ENCODE measurements around the gene EXOSC7.

The EXOSC7 gene

DNA sequence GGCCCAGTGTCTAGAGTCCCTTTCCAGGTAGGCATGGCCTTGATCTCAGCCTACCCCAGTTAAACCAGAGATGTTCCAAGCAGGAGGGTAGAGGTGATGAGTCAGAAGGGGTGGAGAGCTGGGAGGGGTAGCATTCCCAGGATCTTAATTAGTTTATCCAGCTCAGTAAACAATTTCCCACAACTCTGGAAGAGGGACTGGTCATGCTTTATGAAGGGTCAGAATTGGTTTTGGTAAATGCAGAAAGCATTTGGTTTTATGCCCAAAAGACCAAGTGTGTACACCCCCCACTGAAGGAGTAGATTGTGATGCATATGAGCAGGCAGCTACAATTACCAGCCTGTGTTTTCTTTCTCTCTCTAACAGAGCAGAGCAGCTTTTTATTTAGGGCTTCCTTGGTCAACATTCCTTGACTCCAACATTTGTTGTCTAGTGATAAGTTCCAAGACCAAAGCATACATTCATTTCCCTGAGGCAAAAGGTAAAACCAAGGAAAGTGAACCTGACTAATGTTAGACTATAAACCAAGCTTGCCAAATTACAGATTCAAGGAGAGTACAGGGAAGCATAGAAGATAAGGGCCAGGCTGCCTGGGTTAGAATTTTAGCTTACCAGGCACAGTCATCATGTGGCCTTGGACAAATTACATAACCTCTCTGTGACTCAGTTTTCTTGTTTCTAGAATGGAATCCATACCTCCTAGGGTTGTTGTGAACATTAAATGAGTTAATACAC is 17.6 kb downstream of the EXOSC7 start:
- peak; percentile 85 for DNase-seq (ENCODE audit: low spot score)

DNA sequence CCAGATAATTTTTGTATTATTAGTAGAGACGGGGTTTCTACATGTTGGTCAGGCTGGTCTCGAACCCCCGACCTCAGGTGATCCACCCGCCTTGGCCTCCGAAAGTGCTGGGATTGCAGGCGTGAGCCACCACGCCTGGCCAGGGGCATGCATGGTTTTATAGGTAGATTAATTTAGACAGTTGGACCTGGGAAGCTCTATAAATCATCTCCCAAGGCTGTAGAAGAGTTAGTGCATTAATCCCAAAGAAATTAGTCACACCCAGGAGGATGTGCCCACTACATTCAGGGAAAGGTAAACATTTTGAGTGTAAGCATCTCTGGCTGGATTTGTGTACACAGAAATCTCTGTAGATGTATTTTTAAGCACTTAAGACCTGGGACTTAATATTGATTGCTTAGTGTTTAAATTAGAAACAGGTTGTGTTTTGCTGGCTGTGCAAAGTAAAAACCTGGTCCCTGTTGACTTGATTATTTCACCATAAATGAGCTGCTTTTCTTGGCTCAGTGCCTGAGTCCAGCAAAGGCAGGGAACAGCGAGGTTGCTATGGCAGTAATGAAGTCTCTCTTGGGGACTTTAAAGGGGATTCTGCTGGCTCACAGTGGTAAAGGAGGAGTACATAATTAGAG is 19.2 kb downstream of the EXOSC7 start:
- DNase-seq (ENCODE audit: low spot score) = peak; percentile 62

DNA sequence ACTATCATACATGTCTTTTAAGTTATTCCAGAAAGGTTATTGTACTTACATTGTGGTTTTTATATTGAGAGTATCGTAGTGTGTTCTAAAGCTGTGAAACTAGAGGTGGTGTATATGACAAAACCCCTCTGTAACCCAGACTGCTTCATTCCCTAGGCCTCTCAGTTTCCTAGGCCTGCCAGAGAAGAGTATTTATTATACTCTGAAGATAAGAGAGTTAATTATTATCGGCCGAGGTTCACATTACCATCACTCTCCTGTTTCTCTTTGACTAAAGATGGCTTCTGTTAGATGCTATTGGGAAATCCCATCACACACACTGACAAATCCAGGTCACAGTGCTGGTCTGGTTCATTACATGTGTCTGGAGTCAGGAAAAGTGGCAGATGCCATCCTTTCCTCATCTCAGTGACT is 20.5 kb downstream of the EXOSC7 start:
- DNase-seq (ENCODE audit: low spot score) = no peak

DNA sequence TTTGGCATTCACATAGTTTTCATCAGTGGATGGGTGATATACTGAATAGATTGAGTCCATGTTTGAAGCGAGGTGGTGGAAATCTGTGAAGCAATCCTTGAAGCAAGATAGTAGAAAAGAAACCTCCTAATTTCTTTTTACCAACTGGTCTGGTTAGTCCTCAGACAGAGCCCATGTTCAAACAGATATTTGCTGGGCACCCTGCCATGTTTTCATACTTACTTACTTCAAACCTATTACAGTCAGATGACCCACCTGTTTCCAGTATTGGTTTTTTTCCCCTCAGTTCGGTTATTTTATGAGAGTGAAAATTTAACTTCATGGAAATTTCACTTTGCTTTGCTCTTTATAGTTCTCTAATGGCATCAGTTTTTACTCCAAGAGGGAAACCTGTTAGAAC is 23.7 kb downstream of the EXOSC7 start:
- DNase-seq (ENCODE audit: low spot score) = no peak

DNA sequence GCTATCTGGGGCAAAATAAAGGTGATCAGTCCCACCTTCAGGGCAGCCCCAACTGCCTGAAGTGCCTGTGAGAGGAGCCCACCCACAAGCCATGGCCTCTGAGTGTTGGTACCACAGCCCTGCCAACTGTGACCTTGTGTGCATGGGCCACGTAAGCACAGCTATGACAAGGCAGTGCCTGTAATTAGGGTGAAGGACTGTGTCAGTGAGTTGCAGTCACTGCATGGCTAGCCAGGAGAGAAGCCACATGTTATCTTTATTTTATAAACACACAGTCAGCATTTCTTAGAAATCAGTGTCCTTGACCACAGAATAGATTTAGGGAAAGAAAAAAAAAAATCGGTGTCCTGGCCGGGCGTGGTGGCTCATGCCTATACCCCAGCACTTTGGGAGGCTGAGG is 24.8 kb downstream of the EXOSC7 start:
- DNase-seq (ENCODE audit: low spot score) = no peak

DNA sequence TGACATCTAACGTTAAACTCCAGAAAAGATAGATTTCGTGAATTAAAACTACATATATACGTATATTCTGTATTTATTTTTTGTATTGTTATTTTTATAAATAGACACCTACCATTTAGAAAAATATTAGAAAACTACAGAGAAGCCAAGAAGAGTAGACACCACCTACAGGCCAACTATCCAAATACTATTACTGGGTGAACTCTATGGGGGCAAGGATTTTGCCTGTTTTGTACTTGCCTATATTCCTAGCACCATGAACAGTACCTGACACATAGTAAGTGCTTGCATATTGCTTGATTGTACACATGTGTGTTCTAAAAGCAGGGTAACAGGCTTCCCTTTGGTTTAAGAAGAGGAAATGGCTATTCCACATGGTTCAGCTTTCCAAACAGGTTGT is 25.7 kb downstream of the EXOSC7 start:
- DNase-seq (ENCODE audit: low spot score) = no peak

DNA sequence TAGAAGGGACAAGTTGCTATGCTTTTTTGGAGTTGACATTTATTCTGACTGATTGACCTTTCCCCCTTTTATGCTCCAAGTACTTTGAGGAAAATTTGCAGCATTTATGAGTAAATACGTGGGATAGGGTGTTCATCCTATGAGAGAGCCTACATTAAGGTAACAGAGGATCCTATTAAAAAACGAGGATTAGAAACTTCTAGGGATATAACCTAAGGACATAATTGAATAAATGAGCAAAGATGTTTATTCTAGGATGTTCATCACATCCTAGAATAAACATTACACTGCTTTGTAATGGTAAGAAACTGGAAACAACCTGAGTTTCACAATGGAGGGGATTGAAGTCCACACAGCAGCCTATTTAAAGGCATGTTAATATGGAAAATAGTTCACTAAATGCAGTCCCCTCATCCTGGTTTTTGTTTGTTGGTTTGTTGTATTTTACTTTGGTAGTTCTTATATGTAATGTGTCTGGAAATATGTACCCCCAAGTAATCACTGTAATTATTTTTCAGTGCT is 26.2 kb downstream of the EXOSC7 start:
- DNase-seq (ENCODE audit: low spot score) = no peak

DNA sequence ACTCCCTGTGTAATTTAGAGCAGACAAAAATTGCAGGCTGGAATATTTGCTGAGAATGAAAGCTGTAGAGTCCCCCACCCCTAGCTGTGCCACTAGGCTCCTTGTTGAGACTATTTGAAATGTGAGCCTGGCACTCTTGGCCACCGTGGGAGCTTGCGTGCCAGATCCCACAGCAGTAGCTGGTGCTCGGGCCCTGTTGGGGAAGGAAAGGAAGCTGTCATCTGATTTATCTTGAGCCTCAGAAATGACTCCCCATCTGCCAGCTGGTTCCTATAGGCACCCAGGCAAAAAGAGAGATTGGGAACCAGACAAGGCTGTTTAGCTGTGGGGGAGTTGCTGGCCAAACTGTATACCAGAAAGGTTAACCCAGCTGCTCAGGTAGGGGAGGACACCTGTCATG is 26.7 kb downstream of the EXOSC7 start:
- DNase-seq (ENCODE audit: low spot score) = no peak

DNA sequence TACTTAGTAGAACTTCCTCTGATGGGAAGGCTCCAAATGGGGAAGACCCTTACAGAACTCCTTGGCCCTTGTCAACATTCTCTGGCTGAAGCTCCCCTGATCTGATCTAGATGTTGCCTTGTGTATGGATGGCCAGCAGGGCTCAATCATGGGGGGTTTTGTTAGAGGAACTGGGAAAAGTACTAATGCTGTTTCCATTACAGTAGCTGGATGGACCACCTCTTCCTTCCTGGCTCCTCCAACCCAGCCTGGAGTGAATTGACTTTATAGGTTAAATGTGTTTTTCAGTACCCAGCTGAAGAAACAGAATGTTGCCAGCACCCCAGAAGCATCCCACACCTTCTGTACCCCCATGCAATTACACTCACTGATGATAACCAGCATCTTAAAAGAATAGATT is 27.4 kb downstream of the EXOSC7 start:
- no peak for DNase-seq (ENCODE audit: low spot score)

DNA sequence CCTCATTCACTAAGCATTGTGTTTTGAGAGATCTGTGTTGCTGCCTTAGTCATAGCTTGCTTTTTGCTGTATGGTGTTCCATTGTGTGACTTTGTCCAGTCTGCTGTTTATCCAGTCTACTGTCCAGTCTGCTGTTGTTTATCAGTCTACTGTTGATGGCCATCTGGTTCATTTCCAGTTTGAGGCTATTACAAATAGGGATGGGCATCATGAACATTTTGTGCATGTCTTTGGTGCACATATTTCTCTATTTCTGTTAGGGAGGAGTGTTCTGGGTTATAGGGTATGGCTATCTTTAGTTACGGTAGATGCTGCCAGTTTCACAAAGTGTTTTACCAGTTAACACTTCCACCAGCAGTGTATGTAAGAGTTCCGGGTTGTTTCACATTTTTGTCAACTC is 27.8 kb downstream of the EXOSC7 start:
- no peak for DNase-seq (ENCODE audit: low spot score)

DNA sequence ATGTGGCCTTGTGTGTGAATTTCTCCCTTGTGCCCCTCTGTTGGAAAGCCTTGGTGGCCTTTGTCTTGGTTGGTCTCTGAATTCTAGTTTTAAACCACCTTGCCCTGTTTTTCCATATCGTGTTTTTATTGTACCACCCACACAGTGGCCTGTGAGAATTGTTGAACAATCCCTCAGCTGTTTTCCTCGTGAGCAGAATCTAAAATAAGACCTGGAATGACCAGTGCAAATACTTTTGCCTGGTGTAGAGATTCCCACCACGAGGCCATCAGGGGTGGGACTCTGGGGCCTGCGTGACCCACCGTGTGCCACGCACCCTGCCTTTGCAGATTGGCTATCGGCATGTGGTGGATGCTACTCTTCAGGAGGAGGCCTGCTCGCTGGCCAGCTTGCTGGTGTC is 31.0 kb downstream of the EXOSC7 start:
- no peak for DNase-seq (ENCODE audit: low spot score)

DNA sequence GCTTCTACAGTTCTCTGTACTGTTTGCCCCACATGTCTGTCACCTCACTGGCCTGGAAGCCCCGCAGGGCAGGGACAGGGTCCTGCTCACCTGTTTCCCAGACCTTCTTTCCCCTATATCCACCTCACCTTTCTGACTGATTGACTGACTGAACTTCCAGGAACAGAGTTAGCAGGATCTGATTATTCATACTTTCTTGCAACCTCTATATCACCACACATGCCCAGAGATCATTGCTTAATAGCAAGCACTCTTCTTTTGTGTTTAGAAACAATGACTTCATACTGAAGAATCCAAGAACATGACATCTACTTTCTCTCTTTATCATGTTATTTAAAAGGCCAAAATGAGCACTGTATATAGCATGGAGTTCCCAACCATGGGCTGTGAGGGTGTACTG is 32.1 kb downstream of the EXOSC7 start:
- peak; percentile 78 for DNase-seq (ENCODE audit: low spot score)

DNA sequence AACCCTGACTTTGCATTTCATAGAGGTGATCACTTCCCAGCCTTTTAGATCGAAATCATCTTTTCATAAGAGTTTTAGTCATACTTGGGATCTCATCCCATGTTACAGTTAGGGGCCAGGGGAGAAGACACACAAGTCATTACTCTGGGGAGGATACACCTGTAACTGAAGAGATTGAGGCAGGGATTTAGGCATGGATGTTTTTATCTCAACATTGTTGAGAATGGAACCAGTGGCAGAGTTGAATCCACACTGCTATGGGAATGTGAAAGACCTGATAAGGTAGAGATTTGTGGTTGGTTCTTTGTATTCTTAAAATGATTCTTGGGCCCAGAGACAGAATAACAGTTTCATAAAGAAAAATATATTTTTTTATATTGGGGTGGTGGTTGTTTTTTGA is 33.8 kb downstream of the EXOSC7 start:
- DNase-seq (ENCODE audit: low spot score) = no peak

DNA sequence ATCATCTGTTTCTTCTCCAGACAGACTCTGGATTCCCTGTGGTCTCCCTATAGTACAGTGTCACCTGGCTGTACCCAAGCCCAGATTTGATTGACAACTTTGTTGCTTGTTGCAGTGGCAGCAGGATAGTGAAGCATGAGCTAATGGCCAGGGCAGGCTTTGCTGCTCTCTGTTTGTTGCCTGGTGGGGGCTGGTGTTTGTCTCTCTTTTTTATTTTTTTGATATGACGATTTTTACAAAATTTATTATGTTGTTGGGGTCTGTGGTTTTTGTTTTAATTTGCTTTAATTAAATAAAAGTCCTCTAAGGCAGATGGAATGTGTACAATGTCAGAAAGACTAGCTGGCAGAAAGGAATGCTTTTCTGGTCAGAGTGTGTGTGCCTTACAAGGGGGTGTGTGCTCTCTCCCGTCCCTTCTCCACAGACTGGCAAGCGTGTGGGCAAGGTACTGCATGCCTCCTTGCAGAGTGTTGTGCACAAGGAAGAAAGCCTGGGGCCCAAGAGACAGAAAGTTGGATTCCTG is 34.8 kb downstream of the EXOSC7 start:
- DNase-seq (ENCODE audit: low spot score) = peak; percentile 84

DNA sequence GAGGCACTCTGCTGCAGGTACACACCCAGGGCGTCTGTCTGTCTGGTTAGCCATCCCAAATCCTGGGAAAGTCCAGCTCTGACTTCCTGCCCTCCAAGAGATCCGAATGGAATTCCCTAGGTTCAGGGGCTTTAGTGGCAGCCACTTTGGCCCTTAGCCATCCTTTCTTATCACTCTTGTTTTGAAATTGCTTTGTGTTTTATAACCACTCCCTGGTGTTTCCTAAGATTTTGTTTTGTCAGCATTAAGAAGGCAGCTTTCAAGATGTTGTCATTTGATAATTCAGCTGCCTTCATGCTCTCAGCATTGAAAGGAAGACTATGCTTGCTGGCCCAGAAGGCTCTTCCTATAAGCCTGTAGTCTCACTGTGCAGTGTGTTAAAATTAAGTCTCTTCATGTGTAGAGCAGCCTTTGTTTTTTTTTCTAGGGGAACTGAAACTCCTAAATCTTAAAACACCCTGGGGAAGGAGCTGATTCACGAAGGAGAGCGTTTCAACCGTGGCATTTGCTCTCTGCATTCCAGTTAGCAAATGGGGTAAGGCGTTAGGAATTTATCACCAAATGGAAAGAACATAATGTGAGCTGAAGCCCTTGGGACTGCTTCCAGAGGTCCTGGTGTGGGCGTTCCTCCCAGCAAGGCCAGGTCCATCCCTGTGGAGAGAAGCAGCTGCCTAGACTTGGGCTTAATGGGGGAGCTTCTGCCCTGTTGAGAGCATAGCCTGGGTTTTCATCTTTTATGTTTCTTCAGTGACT is 35.9 kb downstream of the EXOSC7 start:
- peak; percentile 89 for DNase-seq (ENCODE audit: low spot score)

DNA sequence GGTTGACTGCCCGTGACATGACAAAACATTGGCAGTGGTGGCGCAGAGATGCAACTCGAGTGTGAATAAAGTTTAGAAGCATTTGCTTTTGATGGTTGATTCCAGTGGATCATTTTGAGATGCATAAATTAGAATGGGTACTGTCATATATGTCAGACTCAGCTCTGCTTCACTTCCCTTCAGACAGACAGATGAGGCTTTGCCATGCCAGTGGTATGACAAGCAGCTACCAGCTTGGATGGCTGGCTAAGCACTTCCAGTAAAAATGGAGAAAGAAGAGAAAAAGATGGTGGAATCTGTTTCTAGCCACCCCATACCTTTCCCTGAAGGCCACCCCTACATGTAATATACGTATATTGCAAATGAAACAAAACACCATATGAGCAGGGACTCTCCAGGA is 36.5 kb downstream of the EXOSC7 start:
- no peak for DNase-seq (ENCODE audit: low spot score)

DNA sequence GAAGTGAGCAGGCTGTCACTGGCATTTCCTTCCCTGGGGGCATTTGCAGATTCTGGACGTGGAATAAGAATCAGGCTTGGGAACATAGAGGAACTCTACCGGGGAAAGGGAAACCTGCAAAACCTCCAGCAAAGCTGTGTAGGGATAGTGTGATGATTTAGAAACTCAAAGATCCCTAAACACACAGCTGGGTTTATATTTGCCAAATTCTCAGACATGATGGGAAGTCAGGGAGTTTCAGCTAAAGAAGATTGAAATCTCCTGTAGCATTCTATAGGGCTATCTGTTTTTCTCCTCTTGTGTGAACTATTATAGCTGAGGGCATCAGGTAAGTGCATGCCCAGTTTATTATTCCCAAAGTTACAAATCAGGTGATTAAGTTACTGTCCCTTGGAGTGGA is 40.9 kb downstream of the EXOSC7 start:
- DNase-seq (ENCODE audit: low spot score) = no peak

DNA sequence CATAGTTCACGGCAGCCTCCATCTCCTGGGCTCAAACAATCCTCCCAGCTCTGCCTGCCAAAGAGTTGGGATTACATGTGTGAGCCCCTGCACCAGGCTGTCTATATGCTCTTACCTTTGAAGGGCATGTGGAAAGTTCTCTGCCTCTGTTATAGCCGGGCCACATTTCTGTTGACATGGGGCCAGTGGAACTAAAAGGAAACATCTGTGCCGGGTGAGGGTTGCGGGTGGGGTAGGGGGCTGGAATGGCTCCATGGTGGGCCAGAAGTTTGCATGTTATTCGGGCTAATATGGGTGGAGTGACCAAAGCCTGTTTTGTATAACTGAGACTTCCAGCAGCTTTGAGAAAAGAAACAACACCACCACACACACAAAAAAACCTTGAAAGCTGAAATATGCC is 41.8 kb downstream of the EXOSC7 start:
- no peak for DNase-seq (ENCODE audit: low spot score)

DNA sequence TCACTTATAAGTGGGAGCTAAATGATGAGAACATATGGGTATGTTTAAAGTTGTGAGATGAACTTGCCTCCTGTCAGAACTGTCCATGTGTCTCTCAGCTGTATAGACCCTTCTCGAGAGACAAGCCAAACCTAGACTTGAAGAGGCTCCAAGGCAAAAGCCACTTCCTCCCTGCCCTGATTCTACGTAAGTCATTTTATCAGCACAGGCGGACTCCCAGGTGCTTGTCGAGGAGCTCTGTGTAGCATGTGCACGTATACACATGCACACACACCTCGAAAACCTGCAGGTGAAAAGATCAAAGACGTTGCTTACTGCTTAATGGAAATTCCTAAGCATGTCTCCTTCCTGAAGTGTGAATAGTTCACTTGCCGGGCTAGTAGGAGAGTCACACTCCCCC is 44.5 kb downstream of the EXOSC7 start:
- DNase-seq (ENCODE audit: low spot score) = no peak

DNA sequence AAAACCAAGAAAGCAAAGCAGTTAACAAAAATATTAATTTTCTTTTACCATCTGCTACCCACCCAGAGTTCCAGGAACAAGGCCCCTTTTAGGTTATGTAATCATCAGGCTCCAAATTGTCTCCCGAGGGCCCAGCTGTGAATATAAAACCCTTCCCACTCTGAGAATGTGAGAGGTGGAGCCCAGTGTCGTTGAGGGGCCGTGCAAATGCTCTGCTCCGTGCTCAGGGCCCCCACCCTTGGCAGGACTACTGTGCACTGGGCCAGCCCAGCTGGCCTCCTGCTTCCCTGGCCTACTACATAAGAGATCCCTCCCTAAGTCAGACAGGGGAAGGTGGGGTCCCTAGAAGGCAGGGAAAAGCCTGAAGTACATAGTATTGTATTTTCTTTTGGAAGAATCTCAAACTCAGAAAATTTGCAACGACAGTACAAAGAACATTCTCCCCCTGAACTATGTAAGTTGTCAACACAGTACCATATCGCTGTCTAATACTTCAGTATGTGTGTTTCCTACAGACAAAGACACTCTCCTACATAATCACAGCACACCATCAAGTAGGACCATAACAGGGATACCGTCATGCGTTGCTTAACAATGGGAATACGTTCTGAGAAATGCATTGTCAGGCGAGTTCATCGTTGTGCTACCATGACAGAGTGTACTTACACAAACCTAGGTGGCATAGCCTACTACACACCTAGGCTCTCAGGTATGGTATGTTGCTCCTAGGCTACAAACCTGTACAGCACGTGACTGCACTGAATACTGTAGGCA is 45.7 kb downstream of the EXOSC7 start:
- peak; percentile 23 for DNase-seq (ENCODE audit: low spot score)

DNA sequence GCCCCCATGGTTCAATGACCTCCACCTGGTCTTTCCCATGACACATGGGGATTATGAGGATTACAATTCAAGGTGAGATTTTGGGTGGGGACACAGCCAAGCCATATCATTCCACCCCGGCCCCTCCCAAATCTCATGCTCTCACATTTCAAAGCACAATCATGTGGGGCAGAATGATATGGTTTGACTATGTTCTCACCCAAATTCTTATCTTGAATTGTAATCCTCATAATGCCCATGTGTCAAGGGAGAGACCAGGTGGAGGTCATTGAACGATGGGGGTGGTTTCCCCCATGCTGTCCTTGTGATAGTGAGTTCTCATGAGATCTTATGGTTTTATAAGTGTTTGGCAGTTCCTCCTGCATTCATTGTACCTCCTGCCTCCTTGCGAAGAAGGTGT is 47.6 kb downstream of the EXOSC7 start:
- no peak for DNase-seq (ENCODE audit: low spot score)
